ELR (cell line): ENCODE measurements around the gene SHQ1.

Source experiments
- DNase-seq: peaks from one replicate; pipeline ENCODE4 v3.0.0-alpha.2; 2015; ENCODE audit warnings: low read depth

Gene SHQ1

DNA sequence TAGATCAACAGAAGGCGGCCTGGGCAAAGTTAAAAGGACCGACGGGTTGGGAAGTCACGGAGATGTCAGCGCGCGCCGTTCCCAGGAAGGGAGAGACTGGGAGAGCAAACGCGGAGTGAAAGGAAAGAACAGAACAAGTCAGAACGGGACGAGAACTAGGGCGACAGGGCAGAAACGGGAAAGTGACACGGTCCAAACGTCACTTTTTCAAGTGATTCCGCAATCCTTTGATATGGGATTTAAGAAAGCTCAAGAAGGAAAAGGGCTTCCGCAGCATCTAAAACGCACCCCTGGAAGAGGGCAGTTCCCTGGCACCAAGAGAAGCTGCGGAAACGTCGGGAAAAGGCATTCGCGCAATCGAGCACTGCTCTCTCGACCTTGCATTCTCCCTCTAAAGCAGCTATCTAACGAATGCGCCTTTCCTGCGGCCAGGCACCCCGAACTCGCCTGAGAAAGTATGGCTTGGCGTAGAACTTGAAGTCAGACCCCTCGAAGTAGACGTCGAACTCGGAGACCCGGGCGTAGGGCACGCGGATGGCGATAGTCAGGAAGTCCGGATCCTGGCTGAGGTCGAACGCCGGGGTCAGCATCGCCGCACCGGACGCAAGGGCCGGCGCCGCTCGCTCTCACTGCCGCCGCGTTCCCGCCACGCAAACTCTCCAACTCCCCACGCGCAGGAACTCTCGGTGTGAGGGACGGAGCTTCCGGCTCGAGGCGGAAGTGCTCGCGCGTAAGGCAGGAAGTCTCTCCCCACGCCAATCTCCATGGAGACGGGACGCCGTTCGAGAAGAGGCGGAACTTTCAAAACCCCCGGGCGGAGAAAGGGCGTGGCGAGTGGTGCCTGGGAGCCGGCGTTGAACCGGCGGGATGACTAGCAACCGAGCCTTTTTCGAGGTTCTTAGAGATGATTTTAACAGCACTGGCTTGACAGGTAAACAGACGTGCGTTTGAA, at the start of gene SHQ1:
TSS of gene SHQ1 (minus strand) at position 695 of the 952 bp plus-strand sequence. CDS start at position 590, 105 bp downstream.
- peak; percentile 96 for DNase-seq

DNA sequence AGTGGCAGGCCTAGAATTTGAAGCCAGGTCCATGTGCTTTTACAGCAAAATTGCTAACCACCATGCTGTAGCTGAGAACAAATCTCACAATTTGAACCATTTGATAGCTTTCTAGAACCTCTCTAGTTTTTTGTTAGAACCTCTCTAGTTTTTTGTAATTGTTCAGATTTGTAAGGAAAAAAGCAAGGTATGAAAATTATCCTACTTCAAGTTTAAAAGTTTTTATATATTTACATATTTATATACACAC, 49.4 kb upstream of the SHQ1 start:
- DNase-seq = no peak

DNA sequence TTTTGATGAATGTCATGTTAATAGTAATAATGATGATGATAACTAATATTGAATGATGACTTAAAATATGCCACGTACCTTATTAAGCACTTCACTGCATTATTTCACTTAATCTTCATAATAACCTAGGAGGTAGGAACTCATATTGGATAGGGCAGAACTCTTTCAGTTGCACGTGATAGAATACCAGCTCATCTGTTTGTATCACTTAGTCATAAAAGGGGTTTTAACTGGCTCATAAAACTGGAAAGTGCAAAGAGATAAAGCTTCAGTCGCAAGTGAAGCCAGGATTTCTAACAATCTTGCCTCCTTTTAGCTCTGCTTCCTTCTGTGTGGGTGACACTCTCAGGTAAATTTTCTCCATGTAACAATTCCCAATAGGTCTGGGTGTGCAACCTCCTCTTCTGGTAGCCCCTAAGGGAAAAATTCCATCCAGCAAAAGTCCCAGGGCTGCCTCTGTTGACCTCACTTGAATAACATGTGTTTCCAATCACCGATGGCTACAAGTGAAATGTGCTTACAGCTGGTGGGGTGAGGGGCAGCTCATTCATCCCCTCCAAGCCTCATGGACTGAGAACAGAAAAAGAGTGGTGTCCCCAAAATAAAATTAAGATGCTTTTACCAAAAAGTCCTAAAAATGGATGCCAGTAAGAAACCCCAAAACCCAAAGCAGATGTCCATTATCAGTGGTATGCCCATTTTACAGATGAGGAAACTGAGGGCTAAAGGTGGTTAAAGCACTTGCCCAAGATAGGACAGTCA, 48.9 kb upstream of the SHQ1 start:
- DNase-seq = peak; percentile 47

DNA sequence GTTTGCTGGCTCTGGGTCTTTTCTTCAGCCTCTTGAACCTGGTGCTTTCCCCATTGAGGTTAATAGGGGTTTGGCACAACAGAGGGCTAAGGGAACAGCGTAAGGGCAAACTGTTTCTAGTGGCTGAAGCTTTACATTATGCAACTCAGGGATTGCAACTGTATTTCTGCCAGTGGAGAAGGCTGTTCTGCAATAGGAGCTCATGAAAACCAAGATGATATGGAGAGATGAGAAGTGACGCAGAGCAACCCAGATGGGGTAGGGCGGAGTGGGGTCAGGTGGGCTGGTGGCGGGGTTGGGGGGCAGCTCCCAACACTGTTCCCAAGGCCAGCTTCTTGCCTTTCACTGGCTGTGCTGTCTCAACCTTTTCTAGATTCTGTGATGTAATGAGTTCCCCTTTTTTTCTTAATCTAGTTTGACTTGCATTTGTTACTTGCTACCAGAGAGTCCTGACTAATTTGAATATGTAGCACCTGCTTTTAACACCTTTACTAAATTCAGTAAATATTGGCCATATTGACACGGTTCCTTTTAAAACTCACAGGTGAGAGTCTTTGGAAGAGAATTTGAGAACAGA, 46.8 kb upstream of the SHQ1 start:
- no peak for DNase-seq

DNA sequence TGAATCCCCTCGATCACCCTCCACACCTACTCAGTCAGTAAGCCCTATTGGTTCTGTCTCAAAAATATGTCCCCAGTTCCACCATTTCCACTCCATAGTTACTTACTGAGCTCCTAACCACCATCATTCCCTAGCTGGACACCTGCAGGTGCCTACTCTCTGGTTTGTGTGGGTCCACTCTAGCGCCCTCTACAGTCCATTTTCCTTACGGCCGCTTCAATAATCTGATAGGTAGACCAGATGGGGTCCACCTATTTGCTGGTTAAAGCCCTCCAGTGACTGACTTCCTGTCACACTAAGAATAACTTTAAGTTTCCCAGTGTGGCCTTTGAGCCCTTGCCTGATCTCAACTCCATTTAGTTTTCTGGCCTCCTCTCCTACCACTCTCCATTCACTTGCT, 44.6 kb upstream of the SHQ1 start:
- DNase-seq = peak; percentile 11

DNA sequence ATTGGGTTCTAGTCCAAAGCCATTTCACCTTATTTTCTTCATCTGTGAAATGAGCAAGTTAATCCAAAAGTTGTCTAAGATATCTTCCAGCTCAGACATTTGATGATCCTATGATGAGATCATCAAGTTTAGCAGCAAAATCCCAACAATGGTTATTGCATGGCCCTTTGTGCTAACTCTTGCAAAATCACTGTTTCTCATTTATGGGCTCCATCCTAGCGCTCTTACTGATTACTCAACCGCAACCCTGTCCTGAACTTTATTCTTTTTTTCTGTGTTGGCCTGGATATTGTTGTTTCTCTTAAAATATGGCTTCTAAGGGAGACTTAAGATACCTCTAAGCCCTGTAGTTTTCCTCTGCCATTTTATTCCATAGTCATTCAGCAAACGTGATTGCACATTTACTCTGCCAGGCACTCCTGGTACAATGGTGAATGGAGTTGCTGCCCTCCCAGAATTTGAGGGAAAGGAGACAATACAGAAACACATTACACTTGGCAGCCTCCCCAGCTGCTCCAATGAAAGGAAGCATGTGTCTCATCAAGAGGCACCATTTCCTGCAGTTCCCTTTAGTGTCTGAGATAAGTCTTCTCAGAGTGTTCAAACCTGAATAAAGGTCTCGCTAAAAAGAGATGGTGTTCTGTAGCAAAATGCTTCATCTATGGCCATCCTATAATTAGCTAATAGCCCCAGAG, 44.0 kb upstream of the SHQ1 start:
- peak; percentile 84 for DNase-seq

DNA sequence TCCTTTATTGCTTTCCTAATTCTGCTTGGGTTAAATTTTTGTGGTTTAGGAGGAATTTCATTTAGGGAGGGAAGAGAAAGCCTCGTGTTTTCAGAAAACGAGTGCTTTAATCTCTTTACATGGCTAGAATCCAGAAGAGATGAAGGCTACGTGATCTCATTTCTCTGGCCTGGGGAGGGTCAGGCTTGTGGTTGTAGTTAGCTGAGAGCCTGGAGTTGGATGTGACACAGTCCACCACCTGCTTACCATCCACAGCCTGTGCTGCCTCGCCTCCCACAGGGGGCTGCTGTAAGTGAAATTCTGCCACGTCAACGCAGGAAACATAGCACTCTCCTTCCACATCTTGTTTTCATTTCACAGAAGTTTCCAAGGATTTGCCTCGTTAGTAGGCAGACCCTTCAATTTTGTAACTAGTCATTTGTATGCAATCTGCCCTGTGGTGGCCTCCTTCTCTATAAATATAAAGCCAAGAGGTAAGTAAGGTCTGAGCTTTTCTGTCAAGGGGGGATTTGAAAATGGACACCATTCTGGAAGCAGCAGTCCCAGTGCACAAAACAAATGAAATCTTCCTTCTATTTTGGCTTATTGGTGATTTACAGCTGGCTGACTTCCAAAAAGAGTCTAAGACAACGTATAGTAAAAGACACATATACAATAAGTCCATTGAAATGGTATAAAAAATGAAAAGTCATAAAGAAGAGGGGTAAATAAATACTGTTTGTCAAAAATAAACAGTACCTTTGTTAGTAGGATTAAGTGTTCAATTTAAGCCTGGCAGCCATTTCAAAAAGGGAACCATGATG, 43.0 kb upstream of the SHQ1 start:
- DNase-seq = peak; percentile 86

DNA sequence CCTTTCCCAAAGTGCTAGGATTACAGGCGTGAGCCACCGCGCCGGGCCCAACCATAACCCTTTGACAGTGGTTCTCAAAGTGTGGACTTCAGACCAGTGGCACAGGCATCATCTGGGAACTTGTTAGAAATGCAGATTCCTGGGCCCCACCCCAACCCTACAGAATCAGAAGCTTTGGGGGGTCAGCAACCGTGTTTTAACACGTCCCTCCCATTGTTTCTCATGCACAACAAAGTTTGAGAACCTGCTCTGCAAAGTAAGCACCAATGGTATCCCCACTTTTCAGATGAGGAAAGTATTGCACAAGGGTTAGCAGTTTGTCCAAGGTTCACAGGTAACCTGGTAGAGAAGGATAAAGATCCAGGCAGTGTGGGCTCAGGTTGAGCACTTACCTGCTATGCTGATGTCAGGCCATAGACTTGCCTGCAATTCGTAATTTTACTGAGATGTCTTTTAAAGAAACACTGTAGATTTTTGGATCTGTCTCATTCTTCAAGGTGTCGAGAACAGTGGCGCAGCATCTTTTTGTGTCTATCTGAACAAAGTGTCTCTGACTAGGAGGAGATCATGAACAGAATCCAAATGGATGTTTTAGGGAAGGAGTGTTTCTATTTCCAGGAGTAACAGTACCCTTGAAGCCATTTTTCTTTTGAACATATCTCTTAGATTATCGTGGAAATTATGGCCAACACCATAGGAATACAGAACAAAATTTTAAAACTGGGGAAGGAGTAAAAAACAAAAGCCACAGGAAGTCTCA, 42.1 kb upstream of the SHQ1 start:
- peak; percentile 18 for DNase-seq

DNA sequence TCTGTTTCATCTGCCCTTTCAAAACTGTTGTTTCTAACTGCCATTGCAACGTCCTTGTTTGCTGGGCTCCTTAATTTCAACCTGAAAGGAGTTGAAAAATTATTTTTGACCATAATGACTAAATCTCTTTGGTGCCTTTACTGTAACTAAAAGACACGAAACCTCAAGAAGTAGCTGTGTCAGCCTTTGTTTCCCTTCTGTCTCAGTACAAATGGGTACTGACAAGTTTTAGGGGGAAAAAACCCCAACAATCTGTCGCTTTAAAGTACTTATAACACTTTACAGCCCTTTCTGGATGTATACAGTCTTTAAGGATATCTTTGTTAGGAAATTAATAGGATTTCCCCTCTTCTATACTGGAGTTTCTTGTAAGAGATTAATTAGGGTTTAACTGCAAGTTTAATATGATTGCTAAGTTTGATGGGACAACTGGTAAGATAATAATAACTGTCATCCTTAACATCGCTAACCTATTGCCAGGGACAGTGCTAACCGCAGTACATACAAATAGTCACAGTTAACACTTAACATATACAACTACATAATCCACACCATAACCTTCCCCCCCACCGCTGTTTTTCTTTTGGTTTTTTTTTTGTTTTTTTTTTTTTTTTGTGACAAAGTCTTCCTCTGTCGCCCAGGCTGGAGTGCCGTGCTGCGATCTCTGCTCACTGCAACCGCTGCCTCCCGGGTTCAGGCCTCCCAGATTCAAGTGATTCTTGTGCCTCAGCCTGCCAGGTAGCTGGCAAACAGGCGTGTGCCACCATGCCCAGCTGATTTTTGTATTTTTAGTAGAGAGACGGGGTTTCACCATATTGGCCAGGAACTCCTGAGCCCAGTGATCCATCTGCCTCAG, 41.3 kb upstream of the SHQ1 start:
- no peak for DNase-seq

DNA sequence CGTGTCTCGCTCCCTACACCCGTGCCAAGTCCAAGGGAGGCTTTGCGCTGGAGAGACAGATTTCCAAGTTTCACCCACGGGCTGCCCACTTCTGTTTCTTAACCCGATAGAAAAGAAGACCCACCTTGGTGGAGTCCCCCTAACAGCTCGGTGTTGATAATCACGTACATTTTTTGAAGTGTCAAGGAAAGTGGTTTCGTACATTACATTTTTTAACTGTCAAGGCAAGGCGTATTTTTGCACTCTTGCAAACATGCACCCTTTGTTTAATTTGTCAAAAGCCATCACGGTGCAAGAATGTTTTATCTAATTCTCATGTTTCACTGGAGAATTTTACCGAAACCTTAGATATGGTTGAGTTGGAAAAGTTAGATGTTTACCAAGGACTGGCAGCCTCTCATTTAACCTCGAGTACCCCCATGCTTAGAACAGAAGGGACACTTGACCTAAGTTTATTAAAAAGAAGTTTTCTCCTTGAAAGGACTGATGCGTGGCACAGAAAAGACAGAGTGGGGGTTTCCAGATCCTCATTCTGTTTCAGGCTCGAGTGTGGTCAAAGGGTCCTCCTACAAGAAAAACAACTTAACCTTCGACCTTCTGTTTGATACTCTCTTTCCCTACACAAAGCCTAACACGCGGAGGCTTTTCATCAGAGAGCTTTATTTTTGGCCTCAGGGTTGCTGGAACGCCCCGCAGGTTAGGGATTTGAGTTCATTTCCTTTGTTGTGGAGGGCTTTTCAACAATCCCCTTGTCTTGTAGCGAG, 40.5 kb upstream of the SHQ1 start:
- DNase-seq = peak; percentile 6

DNA sequence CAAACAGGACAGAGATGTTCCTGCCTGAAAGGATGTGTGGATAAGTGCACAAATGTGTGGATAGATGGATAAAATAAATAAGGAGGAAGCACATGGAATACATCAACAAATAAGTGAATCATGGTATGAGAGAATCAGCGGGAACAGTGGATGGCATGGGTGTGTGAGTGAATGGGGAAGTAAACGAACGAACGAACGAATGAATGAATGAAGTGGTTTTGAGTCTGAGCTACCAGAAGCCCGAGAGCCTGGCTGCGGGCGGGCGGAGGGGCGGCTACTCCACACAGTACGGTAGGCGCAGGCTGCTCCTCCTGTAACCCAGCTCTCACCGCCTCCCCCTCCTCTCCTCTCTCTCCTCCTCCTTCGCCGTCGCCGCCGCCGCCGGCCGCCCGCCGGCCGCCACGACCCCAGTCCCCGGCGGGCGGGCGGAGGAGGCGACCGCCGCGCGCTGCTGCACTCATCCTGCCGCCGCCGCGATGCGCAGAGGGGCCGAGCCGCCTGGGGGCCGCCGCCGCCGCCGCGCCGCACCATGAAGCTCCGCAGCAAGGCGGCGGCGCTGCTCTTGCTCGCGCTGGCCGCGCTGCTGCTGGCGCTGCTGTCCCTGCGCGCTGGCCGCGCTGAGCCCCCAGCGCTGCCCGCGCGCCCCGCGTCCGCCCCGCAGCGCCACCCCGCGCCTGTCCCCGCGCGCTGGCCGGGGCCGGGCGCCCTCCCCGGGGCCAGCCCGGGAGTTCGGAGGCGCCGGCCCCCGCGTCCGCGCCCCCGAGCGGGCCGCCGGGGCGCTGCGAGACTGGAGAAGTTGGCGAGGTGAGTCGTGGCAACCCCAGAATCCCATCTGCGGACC, 39.7 kb upstream of the SHQ1 start, which contains the start of gene GXYLT2:
TSS of gene GXYLT2 (plus strand) at position 342 of the 841 bp plus-strand sequence. CDS start at position 530, 188 bp downstream.
- DNase-seq = peak; percentile 69

DNA sequence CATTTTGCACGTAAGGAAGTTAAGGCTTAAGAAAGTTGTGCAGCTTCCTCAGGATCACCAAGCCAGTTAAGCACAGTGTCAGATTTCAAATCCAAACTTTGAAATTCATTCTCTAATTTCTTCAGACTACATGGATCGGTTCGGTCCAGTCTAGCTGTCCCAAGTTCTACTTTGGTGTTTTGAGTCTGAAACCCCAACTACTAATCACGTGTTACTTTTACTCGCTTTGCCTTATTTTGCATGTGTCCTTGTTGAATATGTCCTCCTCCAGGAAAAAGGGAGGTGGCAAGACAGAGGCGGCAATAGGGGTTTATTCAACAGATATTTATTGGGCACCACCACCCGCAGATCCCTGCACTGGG, 39.1 kb upstream of the SHQ1 start:
- DNase-seq = peak; percentile 17

DNA sequence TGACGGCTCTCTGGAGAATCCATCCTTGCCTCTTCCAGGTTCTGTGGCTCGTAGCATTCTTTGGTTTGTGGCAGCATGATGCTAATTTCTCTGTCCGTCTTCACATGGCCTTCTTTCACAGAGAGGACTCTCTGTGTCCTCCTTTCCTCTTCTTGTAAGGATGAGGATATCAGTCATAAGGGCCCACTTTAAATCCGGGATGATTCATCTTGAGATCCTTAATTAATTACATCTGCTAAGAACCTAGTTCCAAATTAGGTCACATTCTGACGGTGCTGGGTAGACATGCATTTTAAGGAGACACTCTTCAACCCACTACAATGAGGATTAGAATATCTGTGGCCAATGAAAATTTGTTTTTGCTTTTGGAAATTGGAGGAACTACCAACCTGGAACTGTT, 23.9 kb upstream of the SHQ1 start:
- DNase-seq = peak; percentile 31

DNA sequence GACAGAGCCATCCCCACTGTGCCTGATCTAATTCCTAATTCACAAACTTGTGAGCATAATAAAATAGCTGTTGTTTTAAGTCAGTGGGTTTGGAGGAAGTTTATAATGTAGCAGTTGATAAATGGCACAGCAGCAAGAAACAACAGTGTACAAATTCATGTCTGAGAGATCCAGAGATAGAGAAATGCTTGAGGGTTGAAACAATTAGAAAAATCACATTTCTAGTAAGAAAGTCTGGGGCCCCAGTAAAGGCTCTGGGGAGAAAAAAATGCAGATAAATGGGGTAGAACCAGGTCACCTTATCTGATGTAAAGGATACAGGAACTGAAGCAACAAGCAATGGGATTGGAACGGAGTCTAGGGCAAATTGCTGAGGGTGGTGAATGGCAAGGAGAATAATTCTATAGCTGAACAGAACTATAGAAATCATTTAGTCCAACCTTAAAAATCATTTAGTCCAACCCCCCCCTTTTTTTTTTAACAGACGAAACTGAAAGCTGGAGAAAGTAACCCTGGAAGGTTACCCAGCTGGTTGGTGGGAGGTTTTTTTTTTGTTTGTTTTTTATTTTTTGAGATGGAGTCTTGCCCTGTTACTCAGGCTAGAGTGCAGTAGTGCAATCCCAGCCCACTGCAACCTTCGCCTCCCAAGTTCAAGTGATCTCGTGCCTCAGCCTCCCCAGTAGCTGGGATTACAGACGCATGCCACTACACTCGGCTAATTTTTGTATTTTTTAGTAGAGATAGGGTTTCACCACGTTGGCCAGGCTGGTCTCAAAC, 14.3 kb upstream of the SHQ1 start:
- DNase-seq = no peak

DNA sequence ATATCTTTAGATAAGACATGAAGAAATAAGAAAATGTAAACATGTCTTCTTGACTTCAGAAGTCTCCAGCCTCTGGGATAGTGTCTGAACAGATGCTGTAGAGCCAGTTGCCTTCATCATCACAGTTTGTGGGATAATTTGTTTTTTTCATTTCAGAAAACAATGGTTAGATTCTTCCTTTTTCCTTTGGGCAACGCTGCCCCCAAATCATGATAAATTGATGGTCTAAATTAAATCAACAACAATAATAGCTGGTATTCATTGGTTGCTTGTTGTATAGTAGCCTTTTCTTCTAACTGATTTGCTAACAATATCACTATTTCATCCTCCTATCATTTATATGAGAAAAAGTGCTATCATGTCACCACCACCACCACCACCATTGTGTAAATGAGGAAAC, 12.6 kb upstream of the SHQ1 start:
- no peak for DNase-seq

DNA sequence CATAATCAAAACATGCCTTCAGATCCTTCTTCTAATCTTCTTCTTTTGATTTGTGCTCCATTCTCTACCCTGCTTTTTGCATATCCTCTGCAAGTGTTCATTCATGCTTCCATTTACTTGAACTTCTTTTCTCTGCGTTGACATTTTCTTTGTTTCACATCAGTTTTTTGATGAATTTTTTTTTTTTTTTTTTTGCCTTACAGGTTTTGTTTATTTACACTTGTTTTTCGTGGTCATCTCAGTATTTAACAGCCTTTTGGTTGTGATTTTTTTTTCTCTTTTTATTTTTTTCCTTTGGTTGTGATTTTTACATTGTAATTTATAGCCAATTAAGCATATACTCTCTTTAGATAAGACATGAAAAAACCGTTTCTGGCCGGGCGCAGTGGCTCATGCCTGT, 11.8 kb upstream of the SHQ1 start:
- no peak for DNase-seq

DNA sequence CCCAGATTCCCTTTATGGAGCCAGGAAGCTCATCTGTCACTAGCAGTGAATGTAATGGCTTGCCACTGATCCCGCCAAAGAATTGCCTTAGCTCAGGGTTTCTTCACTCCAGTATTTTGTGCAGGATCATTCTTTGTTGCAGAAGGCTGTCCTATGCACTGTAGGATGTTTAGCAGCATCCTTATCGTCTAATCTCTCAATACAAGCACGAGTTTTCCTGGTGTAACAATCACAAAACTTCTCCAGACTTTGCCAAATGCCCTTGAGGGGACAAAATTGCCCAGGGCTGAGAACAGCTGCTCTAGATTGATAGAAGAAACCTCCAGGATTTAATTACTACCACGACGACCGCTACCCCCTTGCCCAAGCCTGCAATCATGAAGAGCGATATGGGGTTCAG, 6.8 kb upstream of the SHQ1 start:
- DNase-seq = no peak
